Purkinje cell (primary cell): ENCODE data around the gene GPT2. TPM values are rescaled to one million over a fixed set of nuclear protein-coding genes. Genes with fewer than 3 reads are reported as not detected.

Source experiments
- polyA plus RNA-seq: library from polyadenylated mRNA; unstranded; fragments of >200 nt; fragmentation: Nextera tagmentation; gene quantifications from 2 replicates; pipeline ENCODE4 v1.2.1, GENCODE V29; 2014

The GPT2 gene
- 7.0 and 14.0 TPM in 2 replicates for polyA plus RNA-seq

DNA sequence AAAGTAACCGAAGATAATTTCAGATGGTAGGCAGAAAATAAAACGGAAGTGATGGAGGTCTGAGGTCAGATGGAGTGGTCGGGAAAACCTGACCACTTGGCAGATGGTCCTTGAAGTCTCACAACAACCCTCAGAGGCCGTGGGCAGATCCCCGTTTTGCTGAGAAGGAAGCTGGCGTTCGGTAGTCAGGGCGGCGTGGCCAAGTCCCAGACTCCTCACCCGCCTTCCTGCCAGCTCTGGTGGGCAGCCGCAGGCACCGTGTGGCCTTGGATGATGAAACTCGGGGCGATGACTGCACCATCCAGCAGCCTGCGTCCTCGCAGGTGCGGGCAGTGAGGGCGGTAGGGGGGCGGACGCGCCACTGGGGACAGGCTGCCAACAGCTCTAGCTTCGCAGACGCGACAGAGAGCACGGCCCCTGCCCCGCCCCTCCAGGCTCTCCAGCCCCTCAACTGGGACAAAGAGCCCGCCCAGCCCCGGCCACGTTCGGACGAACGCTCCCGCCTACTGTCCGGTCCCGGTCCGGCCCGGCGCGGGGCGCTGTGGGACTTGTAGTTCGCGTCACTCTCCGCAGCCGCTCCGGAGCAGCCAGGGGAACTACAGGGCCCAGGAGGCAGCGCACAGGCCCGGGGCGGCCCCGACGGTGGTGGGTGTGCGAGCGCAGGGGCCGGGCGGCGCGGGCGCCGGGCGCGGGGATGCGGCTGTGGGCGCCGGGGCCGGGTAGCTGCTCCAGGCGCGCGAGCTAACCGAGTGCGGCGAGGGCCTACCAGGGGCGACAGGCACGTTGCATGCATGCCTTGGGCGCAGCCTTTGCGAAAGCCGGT is at the start of gene GPT2:
Gene GPT2 (plus strand): TSS at position 673 of the 823 bp plus-strand sequence. CDS start 354 bp downstream, outside the sequence.

DNA sequence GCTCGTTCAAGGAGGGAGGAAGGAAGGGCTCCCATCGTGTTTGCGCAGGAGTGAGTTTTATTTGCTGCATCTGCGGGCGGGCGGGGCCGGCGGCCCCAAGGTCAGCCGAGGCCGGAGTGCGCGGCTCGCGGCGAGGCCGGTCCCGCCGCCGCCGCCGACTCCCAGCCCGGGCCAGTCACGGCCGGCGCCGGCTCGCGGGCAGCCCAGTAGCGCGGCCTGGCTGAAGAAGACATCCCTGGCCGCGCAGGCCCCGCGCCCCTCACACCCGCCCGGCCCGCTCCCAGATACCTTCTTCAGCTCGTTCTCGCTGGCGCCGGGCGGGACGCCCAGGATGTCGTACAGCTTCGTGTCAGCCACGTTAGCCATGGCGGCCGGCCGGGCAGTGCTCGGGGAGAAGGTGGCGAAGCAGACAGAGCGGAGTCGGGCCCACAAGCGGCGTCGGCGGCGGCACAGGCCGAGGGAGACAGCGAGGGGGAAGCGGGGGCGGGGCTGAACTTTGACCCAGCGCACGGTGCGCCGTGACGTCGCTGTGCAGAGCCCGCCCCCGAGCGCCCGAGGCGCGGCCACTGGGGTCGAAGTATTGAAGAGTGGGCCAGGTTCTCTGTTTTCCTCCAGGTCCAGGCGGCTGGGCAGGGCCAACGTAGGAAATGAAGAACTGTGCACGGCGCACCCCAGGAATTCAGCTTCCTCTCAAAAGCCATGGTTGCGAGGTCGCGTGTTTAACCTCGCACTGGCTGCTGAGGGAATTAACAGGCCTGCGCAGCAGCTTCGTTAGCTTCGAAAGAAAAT is 89.2 kb downstream of the GPT2 start, which contains the start of gene DNAJA2:
Gene DNAJA2 (minus strand): TSS at position 468 of the 789 bp plus-strand sequence. CDS start 102 bp downstream, at position 366.

Other genes starting within 250 kb of the GPT2 start
- gene VPS35, start 195.2 kb upstream of the GPT2 start, polyA plus RNA-seq: 180 and 202 TPM in 2 replicates
- gene ORC6, start 194.7 kb upstream of the GPT2 start, polyA plus RNA-seq: 2.2 and 8.5 TPM in 2 replicates
- gene MYLK3, start 136.0 kb upstream of the GPT2 start, polyA plus RNA-seq: 0.35 TPM in 1 of 2 replicates, not detected in the other
- 6.0 and 12.9 TPM in 2 replicates for gene C16orf87, start 53.2 kb upstream of the GPT2 start, polyA plus RNA-seq
- gene DNAJA2, start 89.3 kb downstream of the GPT2 start, polyA plus RNA-seq: 173 and 189 TPM in 2 replicates